ENCODE measurements around the gene IGFBP6. TPM values are rescaled to one million over a fixed set of nuclear protein-coding genes. Genes with fewer than 3 reads are reported as not detected.

Gene IGFBP6
- polyA plus RNA-seq, 2 of the 4 experiments (the other 2 are of a cell fraction): 49.1 to 128 TPM

DNA sequence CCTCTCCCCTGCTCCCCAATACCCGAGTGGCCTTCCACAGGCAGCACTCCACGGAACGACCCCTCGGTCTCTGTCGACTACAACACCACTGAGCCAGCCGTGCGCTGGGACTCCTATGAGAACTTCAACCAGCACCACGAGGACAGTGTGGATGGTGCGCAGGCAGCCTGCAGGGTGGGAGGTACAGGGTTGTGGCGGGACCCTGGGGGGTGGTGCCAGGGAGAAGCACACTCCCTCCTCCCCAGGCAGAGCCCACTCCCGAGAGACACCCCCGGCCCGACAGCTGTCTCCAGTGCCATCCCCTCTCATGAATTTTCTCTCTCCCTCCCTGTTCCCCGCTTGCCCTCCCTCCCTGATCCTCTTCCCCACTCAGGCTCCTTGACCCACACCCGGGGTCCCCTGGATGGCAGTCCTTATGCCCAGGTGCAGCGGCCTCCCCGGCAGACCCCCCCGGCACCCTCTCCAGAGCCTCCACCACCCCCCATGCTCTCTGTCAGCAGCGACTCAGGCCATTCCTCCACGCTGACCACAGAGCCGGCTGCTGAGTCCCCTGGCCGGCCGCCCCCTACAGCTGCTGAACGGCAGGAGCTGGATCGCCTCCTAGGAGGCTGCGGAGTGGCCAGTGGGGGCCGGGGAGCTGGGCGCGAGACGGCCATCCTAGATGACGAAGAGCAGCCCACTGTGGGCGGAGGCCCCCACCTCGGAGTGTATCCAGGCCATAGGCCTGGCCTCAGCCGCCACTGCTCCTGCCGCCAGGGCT is 38.6 kb upstream of the IGFBP6 start:
- no peak overlapping the region for H3K4me2 ChIP-seq
- no peak overlapping the region for H3K27ac ChIP-seq
- TF ChIP-seq, protein P1, sequence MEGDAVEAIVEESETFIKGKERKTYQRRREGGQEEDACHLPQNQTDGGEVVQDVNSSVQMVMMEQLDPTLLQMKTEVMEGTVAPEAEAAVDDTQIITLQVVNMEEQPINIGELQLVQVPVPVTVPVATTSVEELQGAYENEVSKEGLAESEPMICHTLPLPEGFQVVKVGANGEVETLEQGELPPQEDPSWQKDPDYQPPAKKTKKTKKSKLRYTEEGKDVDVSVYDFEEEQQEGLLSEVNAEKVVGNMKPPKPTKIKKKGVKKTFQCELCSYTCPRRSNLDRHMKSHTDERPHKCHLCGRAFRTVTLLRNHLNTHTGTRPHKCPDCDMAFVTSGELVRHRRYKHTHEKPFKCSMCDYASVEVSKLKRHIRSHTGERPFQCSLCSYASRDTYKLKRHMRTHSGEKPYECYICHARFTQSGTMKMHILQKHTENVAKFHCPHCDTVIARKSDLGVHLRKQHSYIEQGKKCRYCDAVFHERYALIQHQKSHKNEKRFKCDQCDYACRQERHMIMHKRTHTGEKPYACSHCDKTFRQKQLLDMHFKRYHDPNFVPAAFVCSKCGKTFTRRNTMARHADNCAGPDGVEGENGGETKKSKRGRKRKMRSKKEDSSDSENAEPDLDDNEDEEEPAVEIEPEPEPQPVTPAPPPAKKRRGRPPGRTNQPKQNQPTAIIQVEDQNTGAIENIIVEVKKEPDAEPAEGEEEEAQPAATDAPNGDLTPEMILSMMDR (IDR thresholded peaks at IDR 0.05): no peak
- TF ChIP-seq CBX2 (IDR thresholded peaks at IDR 0.05; ENCODE audit: borderline replicate concordance, low read depth) (no peak), KDM5A (IDR thresholded peaks at IDR 0.05) (no peak), RAD21 (conservative IDR thresholded peaks at IDR 0.05 in 1 of 2, IDR thresholded peaks at IDR 0.05 in 1 of 2) (no peak), USF2 (IDR thresholded peaks at IDR 0.05) (no peak), SMC3 (IDR thresholded peaks at IDR 0.05) (no peak), HOXB5 (CRISPR knock-in tag; IDR thresholded peaks at IDR 0.05) (no peak), ATOH8 (CRISPR knock-in tag; IDR thresholded peaks at IDR 0.05; ENCODE audit: low read depth) (no peak), MAFK (IDR thresholded peaks at IDR 0.05; ENCODE audit: partially characterized antibody) (no peak), RFX5 (IDR thresholded peaks at IDR 0.05) (no peak), MYC (IDR thresholded peaks at IDR 0.05; ENCODE audit: borderline replicate concordance, low read length) (no peak), RARB (CRISPR knock-in tag; IDR thresholded peaks at IDR 0.05) (no peak), KDM1A (IDR thresholded peaks at IDR 0.05; ENCODE audit: low read depth) (no peak), REST (IDR thresholded peaks at IDR 0.05) (no peak), HOXB13 (CRISPR knock-in tag; IDR thresholded peaks at IDR 0.05; ENCODE audit: low read depth) (no peak), BHLHE40 (IDR thresholded peaks at IDR 0.05; ENCODE audit: low read depth, low read length) (no peak), TFCP2L1 (CRISPR knock-in tag; IDR thresholded peaks at IDR 0.05) (no peak)
- TF ChIP-seq, protein P2, sequence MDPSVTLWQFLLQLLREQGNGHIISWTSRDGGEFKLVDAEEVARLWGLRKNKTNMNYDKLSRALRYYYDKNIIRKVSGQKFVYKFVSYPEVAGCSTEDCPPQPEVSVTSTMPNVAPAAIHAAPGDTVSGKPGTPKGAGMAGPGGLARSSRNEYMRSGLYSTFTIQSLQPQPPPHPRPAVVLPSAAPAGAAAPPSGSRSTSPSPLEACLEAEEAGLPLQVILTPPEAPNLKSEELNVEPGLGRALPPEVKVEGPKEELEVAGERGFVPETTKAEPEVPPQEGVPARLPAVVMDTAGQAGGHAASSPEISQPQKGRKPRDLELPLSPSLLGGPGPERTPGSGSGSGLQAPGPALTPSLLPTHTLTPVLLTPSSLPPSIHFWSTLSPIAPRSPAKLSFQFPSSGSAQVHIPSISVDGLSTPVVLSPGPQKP (IDR thresholded peaks at IDR 0.05; ENCODE audit: low read depth, low read length): no peak
- CTCF ChIA-PET: interaction anchor here (1.6 to 45.5 kb wide), 4 partner anchors 3 to 139 kb away, joined by 5 to 1424 read pairs (median 308); partner anchors contain the start of genes IGFBP6, SOAT2, SPRYD3 and TNS2
- ATAC-seq: no peak
- POLR2A ChIA-PET: no interaction called here
- no peak overlapping the region for H3K4me3 ChIP-seq
- no peak for FAIRE-seq
- WGBS (ENCODE audit: missing lambda C conversion rate): 86% methylated on average over 17 of the region's 35 CpGs
- no peak for DNase-seq (ENCODE audit: low read depth in 1 of 2, low spot score in 1 of 2)
- peaks cover 38% of the 10 kb centered on the region for H3K4me1 ChIP-seq
- H3K9me3 ChIP-seq: no peaks in the 10 kb centered on the region

All from A549 (cell line).